NCI-H2227 (cell line): ENCODE data around the gene GMPR.

Experiments used
- DNase-seq: peaks from one replicate; lab custom pipeline; 2025; ENCODE audit not compliant: unreplicated experiment; lab: John Stamatoyannopoulos, UW

Gene GMPR

DNA sequence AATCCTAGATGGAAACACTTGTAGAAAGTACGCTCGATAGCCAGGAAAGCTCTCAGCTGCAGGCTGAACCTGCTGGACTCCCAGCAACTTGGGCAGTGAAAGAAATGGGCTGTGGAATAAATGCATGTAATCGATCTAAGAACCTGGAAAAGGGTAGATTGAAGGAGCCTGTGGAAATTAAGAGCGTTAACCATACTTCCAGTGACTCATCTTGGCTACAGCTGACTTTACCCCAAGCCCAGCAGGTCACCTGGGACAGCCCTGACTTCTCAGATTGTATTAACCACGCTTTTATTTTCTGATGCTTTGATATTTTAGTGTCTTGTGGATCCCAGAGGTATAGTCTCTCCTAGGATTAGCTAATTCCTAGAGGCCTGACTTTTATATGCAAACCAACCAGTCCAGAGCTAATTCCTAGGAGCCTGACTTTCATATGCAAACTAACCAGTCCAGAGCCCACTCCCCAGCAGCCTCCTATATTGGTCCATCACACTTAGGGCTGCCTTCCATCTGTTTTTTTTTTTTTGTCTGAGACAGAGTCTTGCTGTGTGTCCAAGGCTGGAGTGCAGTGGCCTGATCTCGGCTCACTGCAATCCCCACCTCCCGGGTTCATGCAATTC is 86.3 kb downstream of the GMPR start:
- DNase-seq, result no peak

DNA sequence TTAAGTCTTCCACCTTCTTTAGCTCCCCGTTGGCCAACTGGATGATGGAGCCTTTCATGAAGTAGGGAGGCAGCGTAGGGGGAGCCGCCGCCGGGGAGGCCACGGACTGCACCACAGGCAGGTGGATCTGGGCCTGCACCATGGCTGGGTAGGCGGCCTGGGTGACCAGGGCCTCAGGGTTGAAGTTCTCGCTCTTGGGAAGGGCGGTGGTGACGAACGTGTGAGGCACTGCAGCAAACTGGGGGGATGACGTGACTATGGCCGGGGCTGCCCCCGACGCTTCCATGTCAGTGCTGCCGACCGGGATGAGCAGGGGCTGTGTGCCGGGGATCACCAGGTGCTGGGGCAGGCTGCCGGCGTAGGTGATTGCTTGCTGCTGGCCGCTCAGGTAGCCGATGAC is 88.1 kb downstream of the GMPR start:
- no peak for DNase-seq

DNA sequence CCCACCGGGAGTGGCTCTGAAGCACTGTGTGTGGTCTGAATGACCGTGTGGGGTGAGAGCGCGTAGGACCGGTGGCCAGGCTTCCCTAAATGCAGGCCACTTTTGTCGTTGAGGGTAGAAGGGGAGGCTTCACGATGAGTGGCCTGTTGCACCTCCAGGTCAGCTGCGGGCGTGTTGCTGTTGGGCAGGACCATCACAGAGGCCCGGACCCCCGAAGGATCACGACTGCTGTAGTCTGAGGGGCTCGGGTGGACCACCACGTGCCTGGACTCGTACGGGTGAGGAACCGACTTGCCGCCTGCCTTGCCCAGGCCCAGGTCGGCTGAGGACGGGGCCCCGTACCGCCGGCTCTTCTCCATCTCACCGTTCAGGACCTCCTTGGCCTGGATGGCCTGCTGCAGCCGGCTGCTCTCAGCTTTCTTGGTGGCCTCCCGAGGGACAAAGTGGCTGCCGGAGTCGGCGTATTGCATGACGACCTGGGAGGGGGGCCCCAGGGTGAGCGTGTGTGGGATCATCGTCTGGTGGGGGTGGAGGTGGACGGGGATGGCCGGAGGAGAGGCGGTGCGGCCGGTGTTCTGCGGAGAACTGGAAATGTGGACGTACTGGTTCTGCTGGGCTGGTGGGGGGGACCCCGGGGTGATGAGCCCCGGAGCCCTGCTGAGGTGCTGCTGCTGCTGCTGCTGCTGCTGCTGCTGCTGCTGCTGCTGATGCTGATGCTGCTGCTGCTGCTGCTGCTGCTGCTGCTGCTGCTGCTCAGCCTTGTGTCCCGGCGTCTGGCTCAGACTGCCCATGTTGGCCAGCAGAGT is 88.8 kb downstream of the GMPR start:
- no peak for DNase-seq

DNA sequence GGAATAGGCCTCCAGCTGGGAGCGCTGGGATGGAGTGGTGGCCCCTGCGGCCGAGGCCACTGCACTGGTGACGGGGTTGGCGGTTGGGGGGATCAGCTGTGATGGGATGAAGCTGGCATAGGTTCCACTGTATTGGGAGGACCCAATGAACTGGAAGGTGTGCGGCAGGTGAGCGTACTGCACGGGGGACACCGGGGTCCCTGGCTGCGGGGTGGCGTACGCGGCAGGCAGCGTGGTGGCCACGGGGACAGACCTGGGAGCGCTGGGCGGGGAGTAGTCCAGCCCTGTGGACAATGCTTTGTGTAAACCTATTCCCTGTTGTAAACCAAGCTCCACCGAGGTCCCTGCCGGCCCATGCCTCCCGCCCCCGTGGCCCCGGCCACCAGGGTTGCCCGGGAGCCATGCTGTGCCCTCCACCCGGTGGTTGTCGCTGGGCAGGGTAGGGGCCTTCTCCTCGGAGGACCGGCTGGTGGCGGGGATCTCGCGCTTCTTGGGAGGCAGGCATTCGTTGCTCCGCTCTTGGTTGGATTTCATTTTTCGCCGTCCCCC is 89.5 kb downstream of the GMPR start:
- DNase-seq, result no peak

DNA sequence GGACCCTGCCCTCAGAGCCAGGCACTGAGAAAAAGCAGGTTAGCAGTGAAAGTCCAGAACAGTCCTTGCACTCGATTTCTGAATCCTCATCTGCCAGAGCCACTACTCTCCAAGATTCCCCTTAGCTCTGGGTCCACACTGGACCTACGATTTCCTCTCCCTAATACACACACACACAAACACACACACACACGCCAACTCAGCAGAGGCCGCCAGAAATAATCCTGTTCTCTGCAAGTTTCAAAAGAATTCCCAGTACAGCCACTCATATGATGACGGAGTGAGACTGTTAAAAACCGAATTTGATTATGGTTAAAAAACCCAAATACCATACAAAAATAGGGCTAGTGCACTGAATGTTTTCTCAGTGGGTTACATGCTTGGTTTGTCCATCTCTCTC is 90.8 kb downstream of the GMPR start:
- DNase-seq, result no peak

DNA sequence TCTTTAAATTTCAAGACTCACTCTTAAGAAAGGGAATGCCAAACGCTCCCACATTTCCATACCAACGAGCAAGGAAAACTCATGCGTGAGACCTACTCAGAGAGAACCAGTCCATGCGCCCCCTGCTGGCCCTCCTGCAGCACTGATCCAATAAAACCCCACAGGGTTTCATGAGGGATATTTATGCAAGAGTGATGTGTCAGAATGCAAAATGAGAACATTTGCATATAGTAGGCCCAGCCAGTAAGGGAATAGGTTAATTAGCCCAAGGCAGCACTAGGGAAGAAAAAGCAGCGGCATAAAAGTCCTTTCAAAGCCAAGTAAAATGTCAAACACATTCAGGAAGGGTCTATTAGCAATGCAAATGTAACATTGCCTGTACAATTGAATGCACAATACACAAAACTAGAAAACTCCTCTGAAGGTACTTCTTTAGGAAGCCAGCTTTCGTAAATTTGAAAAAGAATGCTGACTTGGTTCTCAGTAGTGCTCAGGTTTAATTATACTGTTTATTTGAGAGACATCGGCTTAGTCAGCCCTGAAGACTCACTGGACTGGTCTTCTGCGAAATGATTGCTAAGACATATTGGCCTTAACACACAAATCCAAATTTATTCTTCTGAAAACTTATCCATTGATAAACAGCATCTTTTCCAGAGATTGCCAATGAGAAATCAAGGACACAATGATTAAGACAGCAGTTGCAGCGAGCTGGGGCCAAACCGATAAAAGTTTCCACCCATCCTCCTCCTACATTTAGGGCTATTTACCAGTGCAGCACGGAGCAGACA is 93.2 kb downstream of the GMPR start:
- peak; percentile 4 for DNase-seq

DNA sequence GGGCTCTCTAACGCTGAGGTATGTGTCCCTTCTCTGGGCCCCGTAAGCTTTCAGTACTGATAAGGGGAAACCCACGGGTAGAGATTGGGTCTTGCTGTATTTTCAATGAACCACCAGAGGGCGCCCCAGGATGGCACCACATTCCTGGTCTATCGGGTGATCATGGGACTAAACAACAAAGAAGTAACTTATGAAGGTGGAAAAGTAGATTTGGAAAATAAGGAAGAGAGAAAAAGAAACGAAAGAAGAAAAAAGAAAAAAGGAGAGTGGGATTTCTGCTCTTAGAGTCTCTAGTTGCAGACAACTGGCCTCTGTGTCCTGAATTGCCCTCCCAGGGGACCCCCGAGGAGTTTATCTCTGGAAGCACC is 93.8 kb downstream of the GMPR start:
- DNase-seq, result peak; percentile 17

DNA sequence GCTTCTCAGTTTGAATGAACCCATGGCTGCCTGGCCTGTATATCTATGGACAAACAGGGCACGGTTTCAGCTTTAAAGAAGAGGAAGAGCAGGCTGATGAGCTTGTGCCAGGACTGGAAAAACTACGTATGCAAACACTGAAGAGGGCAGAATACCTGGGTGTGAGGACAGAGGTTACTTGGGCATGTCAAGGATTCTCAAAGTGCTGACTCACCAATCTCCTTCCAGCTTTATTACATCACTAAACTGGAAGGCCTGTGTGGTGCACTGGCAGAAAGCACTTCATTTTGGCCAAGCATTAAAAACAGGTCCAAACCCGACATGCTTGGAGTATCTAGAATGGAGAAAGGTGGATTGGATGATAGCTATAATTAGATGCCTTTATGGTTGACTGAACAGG is 95.2 kb downstream of the GMPR start:
- DNase-seq, result no peak

DNA sequence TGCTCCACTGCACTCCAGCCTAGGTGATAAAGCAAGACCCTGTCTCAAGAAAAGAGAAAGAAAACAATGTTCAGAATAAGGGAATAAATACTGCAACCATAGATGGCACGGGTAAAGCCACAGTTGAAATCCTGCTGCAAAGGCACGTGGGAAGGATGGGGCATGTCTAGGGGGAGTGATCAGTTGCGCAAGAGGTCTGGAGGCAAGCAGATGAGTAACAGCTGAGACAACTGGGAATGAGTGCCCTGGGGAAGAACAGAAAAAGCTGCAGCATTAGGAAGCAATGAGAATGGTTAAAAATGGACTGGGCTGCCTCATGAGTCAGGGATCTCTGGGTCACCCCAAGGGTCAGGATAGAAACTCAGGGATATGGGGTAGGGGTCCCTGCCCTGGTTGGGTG is 96.3 kb downstream of the GMPR start:
- no peak for DNase-seq

DNA sequence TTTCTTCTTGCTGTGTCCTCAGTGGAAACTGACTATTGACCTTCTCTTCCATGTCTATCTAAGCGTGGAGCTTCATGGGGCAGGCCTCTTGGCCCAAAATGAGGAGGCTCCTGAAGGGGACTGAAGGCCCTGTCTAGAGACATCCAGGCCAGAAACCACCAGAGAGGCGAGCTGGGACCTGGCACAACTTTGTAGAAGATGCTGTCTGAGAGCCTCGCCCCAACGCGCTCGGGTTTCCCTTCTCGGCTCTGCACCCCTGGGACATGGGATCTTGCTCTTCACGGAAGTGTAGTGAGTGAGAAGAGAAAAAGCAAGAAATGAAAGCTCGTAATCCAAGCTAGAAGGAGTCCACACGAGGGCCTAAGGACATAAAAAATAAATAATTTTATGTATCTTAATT is 96.8 kb downstream of the GMPR start:
- no peak for DNase-seq

DNA sequence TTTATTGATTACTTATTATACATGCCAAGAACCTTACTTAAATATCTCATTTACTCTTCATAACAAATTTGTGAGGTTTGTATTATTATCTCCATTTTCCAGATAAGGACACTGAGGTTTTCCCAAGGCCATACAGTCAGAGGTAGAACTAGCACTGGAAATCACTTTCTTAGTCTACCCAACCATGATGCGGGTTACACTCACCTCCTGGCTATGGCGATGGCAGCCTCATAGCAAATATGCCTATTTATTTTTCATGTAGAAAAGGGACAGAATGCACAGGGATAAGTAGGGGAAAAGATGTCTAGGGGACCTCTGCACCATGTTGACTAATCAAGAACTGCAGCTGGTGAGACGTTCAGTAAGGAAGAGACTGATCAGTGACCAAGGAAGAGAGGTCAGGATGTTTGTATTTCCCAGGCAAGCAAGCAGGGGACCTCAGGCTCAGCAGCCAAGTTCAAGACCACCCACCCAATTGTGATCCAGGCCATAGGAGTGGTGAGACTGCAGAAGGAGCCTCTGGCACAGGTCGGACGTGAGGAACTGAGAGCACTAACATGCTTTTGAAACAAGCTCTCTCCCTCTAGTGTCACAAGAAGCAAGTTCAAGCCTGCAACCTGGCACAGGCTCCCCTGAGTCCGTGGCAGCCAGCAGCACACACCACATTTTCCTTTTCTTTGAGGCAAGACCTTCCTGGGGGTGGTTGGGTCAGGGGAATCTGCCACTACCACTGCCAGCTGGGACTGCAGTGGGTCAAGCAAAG is 97.8 kb downstream of the GMPR start:
- no peak for DNase-seq

DNA sequence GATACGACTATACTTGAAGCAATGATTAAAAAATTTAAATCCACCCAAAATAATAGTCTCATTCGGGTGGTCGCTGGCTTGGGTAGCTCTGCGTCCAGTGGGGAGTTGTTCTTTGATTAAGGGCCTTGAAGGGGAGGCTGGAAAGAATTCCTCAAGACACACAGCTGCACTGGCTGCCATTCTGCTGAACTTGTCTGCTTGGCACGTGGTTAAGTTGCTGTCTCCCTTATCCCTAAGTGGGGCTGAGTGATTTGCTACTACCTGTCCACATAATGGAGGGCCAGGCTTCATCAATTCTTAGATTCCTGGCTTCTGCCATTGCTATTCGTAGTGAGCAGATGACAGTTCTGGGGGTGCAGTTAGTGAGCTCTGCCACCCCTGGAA is 98.5 kb downstream of the GMPR start:
- no peak for DNase-seq

DNA sequence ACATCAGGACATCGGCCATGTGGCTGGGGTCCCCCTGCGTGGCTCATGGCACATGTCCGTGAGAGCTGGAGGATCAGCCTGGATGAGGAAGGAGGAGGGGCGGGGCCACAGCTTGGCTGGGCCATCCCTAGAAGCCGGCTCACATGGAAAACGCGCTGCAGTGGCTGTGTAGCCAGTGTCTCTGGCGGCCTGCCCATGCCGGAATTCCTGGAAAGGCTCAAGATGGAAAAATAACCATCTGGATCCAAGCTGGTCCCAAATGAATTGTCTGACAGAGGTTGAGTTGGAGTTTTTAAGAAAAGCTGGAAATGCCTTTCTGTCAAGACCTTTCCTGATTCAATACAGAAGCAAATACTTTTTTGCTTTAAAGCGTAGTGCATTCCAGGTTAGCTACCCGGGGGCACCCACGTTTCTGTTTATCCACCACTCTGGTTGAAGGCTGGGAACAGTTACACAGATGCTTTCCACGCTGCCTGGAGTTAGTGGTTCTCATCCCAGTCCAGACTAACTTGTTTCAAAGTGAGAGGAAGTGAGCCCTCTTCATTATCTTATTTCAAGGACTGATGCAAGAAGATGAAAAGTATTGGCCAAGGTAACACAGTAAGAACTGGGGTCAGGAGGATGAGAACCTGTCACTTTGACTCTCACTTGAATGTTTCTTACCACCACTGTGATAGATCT is 99.0 kb downstream of the GMPR start:
- DNase-seq, result no peak

DNA sequence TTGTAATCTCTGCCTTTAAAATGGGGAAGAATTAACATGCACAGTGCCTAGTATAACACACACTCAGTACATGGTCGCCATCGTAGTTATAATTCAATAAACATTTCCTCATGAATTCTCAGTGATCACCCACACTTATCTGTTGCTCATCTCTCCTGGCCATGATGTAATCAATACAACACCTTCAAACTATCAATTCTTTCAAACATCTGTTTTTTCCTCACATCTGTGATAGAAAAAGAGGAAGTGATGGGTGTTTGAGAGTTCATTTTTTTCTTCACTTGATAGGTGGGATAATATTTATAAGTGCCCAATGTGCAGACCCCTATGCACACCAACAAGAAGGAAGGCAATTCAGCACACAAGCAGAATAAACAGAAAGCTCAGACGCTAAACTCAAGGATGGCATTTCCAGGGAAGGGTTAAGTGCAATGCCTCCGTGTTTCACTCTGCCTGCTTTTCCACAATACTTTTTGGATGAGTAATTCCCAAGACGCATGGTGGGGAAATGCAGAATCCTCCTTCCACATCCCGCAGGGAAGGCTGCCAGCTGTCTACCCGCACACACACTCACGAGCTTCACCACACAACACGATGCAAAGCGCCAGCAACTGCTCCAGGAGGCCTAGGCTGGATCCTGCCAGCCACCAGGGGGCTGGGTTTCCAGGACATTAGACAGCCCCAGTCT is 100.3 kb downstream of the GMPR start:
- DNase-seq, result no peak

DNA sequence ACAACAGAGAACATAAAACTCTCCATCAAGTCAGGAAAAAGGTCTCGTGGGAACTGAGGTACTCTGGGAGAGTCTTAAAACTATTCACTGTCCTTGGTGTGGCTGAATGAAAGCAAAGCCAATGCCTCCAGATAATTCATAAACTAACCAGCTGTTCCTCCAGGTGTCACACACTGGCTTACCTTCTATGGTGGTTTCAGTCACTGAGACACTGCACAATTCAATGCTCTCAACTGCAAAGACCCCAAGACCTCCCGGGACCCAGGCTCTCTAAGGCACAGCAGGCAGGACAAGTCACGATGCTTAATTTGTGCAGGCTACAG is 100.8 kb downstream of the GMPR start:
- no peak for DNase-seq

DNA sequence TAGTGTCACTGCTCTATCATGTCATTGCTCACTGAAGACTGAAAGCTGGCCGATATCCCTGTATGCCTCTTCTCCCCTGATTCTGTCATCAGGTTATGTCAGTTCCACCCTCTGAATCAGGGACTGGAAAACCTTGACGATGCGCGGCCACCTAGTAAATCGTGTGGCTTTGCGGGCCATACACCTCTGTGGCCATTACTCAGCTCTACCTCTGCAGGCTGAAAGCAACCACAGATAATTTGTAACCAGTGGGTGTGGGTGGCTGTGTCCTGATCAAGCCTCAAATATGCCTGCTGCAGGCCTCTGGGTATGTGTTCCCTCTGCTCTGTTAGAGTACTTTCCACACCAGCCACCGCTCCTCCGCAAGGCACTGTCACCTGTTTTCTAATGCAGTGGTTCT is 105.2 kb downstream of the GMPR start:
- no peak for DNase-seq

DNA sequence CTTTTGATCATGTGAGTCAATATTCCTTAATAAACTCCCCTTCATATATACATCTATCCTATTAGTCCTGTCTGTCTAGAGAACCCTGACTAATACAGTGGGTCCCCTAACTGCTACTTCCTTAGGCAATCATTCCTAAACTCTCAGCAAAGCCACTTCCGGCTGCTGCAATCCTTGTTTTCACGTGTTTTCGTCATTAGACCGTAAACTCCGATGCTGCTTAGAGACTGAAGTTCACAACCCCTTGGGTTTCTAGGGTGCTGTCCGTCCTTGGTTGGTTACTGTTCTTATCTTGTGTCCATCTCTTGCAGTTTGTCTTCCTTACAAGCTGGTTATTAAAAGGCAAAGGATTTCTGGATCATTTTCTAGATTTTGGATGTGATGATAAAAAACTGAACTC is 106.4 kb downstream of the GMPR start:
- DNase-seq, result no peak
